RPMI7951 (cell line): ENCODE data around the gene MEI4. TPM values are rescaled to one million over a fixed set of nuclear protein-coding genes. Genes with fewer than 3 reads are reported as not detected.

ENCODE experiments used
- DNase-seq: peaks from one replicate; pipeline ENCODE4 v3.0.0-alpha.2; 2012; ENCODE audit warnings: low read depth
- total RNA-seq: library from RNA; depleted of rRNA; stranded (reverse); fragments of >200 nt; shearing (Covaris generic); gene quantifications from 2 replicates; pipeline ENCODE4 v1.2.3, GENCODE V29; 2014; rRNA removed

MEI4 gene
- total RNA-seq, 1 experiment from 2014 or later, result not detected

DNA sequence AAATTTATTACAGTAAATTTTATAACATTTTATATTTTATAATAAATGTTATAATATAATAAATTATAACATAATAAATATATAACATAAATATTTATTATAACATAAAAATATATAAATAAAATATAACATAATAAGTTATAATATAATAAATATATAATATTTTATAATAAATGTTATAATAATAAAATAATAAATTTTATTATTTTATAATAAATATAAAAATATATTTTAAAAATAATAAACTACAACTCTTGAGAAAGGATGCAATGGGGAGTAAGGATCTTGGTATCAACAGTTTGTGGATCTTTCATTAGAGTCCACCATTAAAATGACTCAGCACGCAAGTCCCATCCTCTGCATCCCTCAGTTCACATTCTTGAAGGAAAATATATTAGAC is 312.6 kb downstream of the MEI4 start:
- no peak for DNase-seq

DNA sequence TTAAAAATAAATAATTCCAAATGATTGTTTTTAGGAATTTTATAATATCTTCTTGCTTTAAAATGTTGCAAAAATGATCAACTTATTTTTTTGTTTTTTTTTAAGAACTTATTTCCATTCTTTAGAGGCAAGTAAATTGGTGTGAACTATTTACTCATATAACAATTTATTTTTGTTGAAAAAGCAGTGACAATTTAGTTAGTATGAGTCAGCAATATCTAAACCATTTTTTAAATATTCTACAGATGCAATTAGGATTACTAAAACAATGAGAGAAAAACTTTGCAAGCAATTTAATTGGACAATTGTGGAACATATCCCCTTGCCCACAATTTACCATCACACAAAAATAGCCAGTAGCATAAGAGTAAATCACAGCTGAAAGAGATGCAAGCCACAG is 319.5 kb downstream of the MEI4 start:
- no peak for DNase-seq

Other genes starting within 250 kb of the MEI4 start
- gene HTR1B, start 189.5 kb upstream of the MEI4 start, total RNA-seq, result 0.68 and 0.72 TPM in 2 replicates